Measurements from ENCODE around the gene TOLLIP.
"Not testable (repeated sequence)": the region's sequence is repeated elsewhere in the genome, so short reads cannot be mapped to it uniquely, and the experiment has no call there.

TOLLIP gene

DNA sequence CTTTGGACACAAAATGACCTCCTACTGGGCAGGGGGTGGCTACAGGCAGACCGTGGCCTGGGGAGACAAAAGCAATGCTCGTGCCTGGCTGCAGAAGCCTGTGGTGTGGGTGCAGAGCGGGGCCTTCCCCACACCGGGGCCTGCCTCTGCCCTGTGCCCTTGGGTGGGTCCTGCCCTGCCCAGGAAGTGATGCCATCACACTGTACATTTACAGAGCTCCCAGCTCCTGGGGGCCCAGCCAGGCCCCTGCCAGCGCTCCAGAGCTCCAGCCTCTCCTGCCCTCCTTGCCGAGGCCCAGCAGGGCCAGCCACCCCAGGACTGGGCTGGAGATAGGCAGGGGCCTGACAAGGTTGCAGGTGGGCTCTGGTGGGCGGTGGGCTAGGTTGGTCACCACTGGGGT, 46.4 kb downstream of the TOLLIP start:
- DNase-seq (ENCODE audit: low read depth), result no peak

GRCh38 chr11:1262172-1263006, 47.0 kb downstream of the TOLLIP start:
- DNase-seq (ENCODE audit: low read depth), result peak; percentile 69

GRCh38 chr11:1261241-1262071, 48.0 kb downstream of the TOLLIP start:
- DNase-seq (ENCODE audit: low read depth), result no peak

GRCh38 chr11:1260620-1261019, 48.8 kb downstream of the TOLLIP start:
- DNase-seq (ENCODE audit: low read depth), result no peak

GRCh38 chr11:1260023-1260501, 49.4 kb downstream of the TOLLIP start:
- DNase-seq (ENCODE audit: low read depth), result peak; percentile 19

GRCh38 chr11:1259561-1259960, 49.9 kb downstream of the TOLLIP start:
- no peak for DNase-seq (ENCODE audit: low read depth)

- DNase-seq (ENCODE audit: low read depth), result no peak
Observed at GRCh38 chr11:1259076-1259461, 50.4 kb downstream of the TOLLIP start.

DNA sequence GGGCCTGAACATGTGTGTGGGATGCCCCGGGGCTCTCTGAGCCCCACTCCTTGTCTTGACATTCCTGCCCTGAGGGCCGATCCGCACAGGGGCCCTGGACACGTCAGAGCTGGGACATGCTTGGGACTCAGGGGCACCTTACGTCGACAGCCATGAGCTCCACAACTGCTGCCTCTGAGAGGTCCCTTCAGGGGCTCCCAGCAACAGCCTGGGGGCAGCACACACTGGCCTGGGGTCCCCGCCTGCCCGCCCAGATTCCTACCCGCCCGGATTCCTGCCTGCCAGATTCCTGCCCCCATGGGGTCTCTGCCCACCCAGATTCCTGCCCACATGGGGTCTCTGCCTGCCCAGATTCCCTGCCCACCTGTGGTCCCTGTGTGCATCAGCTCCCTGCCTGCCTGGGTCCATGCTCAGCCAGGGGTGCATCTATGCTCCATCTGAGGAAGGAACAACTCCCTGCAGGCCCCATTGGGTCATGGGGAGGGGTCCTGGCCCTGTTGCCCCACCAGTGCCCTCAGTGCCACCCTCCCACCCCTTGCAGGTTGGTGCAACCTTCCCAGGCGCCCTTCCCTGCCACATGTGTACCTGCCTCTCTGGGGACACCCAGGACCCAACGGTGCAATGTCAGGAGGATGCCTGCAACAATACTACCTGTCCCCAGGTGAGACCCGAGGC, 50.9 kb downstream of the TOLLIP start:
- DNase-seq (ENCODE audit: low read depth), result no peak

GRCh38 chr11:1257916-1258315, 51.5 kb downstream of the TOLLIP start:
- no peak for DNase-seq (ENCODE audit: low read depth)

DNA sequence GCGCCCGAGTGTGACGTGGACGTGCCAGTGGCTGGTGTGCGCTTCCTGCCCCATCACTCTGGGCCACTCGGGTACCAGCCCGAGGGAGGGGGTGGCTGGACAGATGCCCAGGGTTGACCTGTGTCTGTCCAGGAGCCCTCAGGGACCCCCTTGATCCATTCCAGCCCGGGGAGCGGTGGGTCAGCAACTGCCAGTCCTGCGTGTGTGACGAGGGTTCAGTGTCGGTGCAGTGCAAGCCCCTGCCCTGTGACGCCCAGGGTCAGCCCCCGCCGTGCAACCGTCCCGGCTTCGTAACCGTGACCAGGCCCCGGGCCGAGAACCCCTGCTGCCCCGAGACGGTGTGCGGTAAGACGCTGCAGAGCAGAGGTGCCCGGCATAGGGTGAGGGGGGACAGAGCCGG, 52.1 kb downstream of the TOLLIP start:
- no peak for DNase-seq (ENCODE audit: low read depth)

DNA sequence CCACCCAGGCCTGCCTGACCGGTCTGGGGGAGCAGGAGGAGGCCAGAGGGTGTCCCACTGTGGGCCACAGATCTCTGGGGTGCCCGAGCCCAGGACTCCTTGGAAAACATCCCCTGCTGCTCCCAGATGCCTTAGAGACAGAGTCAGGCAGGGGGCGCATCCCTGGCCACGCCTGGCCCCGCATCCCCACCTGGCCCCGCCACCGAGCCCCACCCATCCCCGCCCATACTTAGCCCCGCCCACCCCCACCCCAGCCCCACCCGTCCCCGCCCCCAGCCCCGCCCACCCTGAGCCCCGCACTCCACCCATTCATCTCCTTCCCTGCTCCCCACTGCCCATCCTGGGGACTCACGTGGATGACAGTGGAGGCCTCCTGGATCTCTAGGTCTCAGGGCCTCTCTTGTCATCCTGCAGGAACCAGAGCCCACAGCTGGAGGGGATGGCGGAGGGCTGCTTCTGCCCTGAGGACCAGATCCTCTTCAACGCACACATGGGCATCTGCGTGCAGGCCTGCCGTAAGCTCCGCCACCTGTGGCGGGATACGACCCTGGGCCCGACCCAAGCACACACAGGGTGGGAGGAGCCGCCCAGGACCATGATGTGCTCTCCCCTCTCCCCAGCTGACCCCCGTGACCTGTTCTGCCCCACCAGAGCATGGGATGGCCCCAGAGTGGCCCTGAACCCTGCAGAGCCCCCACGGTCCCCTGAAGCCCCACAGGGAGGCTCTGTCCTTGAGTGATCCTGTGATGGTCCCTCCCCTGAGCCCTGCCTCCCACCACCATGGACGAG, 53.0 kb downstream of the TOLLIP start:
- no peak for DNase-seq (ENCODE audit: low read depth)

DNA sequence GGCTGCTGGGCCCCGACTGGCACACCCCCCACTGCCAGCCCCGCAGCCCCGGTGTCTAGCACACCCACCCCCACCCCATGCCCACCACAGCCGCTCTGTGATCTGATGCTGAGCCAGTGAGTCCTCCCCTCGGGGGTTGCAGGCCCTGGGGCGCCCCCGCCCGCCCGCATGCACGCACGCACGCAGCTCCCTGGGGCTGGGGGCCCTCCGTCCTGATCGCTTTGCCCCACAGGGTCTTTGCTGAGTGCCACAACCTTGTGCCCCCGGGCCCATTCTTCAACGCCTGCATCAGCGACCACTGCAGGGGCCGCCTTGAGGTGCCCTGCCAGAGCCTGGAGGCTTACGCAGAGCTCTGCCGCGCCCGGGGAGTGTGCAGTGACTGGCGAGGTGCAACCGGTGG, 54.3 kb downstream of the TOLLIP start:
- DNase-seq (ENCODE audit: low read depth), result no peak

GRCh38 chr11:1254733-1255132, 54.7 kb downstream of the TOLLIP start:
- no peak for DNase-seq (ENCODE audit: low read depth)

GRCh38 chr11:1254086-1254648, 55.3 kb downstream of the TOLLIP start:
- DNase-seq (ENCODE audit: low read depth), result no peak

- DNase-seq (ENCODE audit: low read depth), result no peak
Observed at GRCh38 chr11:1253103-1253485, 56.3 kb downstream of the TOLLIP start.

DNA sequence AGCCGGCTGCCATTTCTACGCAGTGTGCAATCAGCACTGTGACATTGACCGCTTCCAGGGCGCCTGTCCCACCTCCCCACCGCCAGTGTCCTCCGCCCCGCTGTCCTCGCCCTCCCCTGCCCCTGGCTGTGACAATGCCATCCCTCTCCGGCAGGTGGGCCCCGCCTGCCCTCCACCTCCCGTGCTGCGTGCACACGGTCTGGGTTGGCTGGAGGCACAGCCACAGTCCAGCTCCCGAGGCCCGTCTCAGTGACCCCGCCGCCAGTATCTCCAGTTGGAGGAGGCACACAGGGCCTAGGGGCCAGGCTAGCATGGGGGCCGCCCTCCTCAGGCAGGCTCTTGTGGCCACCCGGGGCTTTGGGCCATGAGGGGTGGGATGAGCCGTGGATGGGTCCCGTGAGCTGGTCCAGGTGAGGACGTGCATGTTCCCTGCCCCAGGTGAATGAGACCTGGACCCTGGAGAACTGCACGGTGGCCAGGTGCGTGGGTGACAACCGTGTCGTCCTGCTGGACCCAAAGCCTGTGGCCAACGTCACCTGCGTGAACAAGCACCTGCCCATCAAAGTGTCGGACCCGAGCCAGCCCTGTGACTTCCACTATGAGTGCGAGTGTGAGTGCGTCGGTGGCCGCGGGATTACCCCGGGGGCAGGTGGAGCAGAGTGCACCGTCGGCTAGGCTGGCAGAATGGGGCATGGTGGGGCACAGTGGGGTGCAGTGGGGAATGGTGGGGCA, 56.9 kb downstream of the TOLLIP start:
- DNase-seq (ENCODE audit: low read depth), result no peak

DNA sequence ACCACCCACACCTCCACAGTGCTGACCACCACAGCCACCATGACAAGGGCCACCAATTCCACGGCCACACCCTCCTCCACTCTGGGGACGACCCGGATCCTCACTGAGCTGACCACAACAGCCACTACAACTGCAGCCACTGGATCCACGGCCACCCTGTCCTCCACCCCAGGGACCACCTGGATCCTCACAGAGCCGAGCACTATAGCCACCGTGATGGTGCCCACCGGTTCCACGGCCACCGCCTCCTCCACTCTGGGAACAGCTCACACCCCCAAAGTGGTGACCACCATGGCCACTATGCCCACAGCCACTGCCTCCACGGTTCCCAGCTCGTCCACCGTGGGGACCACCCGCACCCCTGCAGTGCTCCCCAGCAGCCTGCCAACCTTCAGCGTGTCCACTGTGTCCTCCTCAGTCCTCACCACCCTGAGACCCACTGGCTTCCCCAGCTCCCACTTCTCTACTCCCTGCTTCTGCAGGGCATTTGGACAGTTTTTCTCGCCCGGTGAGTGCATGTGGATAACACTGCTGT, 58.1 kb downstream of the TOLLIP start:
- no peak for DNase-seq (ENCODE audit: low read depth)

DNA sequence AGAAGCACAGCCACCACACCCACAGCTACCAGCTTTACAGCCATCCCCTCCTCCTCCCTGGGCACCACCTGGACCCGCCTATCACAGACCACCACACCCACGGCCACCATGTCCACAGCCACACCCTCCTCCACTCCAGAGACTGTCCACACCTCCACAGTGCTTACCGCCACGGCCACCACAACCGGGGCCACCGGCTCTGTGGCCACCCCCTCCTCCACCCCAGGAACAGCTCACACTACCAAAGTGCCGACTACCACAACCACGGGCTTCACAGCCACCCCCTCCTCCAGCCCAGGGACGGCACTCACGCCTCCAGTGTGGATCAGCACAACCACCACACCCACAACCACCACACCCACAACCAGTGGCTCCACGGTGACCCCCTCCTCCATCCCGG, 59.0 kb downstream of the TOLLIP start:
- DNase-seq (ENCODE audit: low read depth), result not testable (repeated sequence)

DNA sequence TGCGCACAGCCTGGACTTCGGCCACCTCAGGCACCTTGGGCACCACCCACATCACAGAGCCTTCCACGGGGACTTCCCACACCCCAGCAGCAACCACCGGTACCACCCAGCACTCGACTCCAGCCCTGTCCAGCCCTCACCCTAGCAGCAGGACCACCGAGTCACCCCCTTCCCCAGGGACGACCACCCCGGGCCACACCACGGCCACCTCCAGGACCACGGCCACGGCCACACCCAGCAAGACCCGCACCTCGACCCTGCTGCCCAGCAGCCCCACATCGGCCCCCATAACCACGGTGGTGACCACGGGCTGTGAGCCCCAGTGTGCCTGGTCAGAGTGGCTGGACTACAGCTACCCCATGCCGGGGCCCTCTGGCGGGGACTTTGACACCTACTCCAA, 60.5 kb downstream of the TOLLIP start:
- not testable (repeated sequence) for DNase-seq (ENCODE audit: low read depth)

- not testable (repeated sequence) for DNase-seq (ENCODE audit: low read depth)
Observed at GRCh38 chr11:1247026-1247425, 62.4 kb downstream of the TOLLIP start.

All from stimulated activated CD8-positive, alpha-beta memory T cell treated with anti-CD3 and anti-CD28 coated beads, Interleukin-15, amount 100 ng/mL, for 24 hours (primary cell).